GM10847 (cell line): ENCODE data around the gene ZSCAN22.

Experiments used
- POLR2A ChIP-seq: IDR thresholded peaks from 2 replicates; pipeline ENCODE4 v1.6.1; 2011; ENCODE audit not compliant: insufficient read length; ENCODE audit errors: extremely low read depth

Gene ZSCAN22

GRCh38 chr19:58338336-58338735 is 11.5 kb downstream of the ZSCAN22 start:
- TF ChIP-seq POLR2A, result no peak

DNA sequence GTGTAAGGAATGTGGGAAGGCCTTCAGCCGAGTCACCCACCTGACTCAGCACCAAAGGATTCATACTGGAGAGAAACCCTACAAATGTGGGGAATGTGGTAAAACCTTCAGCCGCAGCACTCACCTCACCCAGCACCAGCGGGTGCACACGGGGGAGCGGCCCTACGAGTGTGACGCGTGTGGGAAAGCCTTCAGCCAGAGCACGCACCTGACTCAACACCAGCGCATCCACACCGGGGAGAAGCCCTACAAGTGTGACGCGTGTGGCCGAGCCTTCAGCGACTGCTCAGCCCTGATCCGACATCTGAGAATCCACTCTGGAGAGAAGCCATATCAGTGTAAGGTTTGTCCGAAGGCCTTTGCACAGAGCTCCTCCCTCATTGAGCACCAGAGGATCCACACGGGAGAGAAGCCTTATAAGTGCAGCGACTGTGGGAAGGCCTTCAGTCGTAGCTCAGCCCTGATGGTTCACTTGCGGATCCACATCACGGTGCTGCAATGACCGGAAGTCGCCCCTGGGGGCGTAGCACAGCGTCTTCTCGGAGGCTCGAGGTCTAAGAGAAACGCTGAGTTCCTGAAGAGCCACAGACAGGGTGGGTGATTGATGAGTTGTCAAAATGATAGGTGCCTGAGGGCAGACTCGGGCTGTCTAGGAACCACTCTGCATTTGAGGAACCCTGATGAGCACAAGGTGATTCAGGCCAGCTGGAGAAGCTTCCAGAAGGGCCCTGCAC is 12.2 kb downstream of the ZSCAN22 start:
- TF ChIP-seq POLR2A, result no peak

GRCh38 chr19:58345558-58345957 is 18.8 kb downstream of the ZSCAN22 start:
- no peak for TF ChIP-seq POLR2A

DNA sequence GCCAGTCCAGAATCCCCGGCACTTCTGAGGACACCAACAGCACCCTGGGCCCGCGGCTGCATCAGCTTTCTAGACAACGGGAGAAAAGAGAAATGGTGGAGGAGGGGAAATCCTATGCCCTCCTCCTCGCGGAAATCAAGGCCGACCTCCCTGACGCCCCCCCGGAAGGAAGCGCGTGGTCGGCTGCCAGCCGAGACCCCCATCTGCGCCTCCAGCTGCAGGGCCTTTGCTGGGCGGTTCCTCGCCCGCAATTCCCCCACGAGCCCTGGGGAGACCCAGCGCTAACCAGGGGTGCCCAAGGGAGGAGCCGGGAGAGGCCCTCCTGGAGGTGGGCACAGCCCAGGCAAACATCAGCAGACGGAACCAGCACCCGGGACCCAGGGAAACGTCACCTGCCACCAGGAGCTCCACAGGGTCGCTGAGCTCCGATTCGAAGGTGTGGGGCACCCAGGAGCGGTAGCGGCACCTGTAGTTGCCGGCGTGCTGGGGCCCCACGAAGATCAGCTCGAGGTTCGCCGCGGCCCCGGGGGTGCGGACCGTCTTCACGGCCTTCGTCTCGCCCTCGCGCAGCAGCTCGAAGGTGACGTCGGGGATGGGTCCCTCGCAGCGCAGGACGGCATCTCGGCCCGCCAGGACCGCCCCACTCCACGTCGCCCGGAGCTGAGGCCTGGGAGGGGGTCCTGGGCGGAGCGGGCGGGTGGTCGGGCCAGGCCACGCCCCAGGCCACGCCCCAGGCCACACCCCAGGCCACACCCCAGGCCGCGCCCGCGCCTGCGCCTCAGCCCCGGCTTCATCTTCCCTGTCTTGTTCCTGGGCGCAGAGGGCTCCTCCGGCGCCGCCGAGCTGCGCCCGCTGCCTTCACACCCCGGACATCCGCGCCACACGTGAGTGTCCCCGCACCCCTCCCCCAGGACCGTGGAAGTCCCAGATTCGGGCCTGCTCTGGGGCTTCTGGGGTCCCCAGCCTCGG is 20.5 kb downstream of the ZSCAN22 start:
- TF ChIP-seq POLR2A, result peak; percentile 76

GRCh38 chr19:58349590-58349989 is 22.8 kb downstream of the ZSCAN22 start:
- TF ChIP-seq POLR2A, result no peak

DNA sequence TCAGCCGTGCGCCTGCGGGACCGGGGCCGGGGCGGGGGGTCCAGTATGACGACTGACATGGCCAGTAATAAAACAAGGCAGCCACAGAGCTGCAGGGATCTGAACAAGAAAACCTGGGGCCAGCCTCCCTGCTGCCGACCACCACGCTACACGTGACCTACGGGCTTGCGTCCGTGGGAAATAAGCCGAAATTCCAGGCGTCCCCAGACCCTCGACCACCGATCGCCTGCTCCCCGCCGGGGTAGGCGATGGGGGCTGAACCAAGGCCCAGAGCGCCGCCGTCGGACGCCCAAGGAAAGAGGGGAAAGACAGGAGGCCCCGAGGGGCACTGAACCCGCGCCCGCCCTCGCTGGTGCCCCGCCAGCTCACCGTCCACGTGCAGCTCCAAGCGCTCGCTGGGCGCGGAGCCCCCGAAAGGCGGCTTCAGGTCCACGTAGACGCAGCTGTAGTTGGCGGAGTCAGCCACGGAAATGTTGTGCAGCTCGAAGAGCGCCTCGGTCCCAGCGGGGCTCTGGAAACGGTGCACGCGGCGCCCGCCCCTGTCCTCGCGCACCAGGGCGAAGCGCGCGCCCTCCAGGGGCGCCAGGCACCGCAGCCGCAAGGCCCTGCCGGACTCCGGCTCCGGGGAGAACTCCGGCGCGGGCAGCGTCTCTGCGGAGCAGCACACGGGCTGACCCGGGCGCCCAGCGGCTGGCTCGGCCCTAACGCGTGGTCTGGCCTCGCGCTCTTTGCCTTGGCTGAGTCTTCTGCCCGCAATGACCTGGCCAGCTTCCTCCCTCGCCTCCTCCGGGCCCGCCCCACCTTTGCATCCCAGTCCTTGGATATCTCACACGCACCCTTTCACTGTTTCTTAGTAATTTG is 23.4 kb downstream of the ZSCAN22 start:
- TF ChIP-seq POLR2A, result no peak

GRCh38 chr19:58350871-58351557 is 24.2 kb downstream of the ZSCAN22 start:
- TF ChIP-seq POLR2A, result no peak

DNA sequence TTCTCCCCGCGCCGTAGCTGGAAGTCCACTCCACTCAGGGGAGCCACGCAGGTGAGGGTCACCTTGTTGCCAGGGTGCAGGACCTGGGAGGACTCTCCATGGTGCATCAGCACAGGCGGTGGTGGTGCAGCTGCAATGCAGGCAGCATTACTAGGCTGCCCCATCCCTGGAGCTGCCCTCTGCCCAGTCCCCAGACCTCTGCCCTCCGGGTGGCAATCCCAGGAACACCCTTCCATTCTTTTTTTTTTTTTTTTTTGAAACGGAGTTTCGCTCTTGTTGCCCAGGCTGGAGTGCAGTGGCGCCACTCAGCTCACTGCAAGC is 24.7 kb downstream of the ZSCAN22 start:
- TF ChIP-seq POLR2A, result no peak

- TF ChIP-seq POLR2A, result no peak
These were observed 25.4 kb downstream of the ZSCAN22 start for GRCh38 chr19:58351990-58352755.

- no peak for TF ChIP-seq POLR2A
These were observed 26.2 kb downstream of the ZSCAN22 start, which contains the start of gene A1BG for GRCh38 chr19:58352760-58353671. A1BG (minus strand) TSS chr19:58353492; CDS start chr19:58353437, 55 bp downstream.

- no peak for TF ChIP-seq POLR2A
These were observed 27.1 kb downstream of the ZSCAN22 start for GRCh38 chr19:58353717-58354477.

- no peak for TF ChIP-seq POLR2A
These were observed 27.8 kb downstream of the ZSCAN22 start for GRCh38 chr19:58354478-58355030.
